GM23338 (cell line): ENCODE data around the gene WAPL. TPM values are rescaled to one million over a fixed set of nuclear protein-coding genes. Genes with fewer than 3 reads are reported as not detected.
A peak's percentile ranks its signal among the peaks of the same experiment; 100 is the strongest.

Experiments used
- ATAC-seq: fragments of 200-7000 bp; cut with Tn5 transposase; 3 replicates; pipeline ENCODE4 v1.9.1; 2020
- DNase-seq: peaks from one replicate; pipeline ENCODE4 v3.0.0-alpha.2; 2015; ENCODE audit warnings: low spot score
- H2AFZ ChIP-seq: fragments of 200-600 bp; sonication (generic); 2 replicates; pipeline ENCODE4 v1.8.0; 2016; ENCODE audit warnings: antibody characterized with exemption, mild to moderate bottlenecking, moderate library complexity
- H3F3A ChIP-seq: fragments of 200-600 bp; sonication (generic); replicated peaks from 2 replicates; pipeline ENCODE4 v1.8.0; 2017; ENCODE audit warnings: antibody characterized with exemption, mixed run types, low read depth
- H3K27ac ChIP-seq: fragments of 200-600 bp; sonication (generic); 2 replicates; pipeline ENCODE4 v1.6.1; 2016; ENCODE audit warnings: low read depth
- H3K27me3 ChIP-seq: fragments of 200-600 bp; sonication (generic); 2 replicates; pipeline ENCODE4 v1.8.0; 2016; ENCODE audit warnings: mild to moderate bottlenecking, mixed run types, moderate library complexity; ENCODE audit not compliant: insufficient read depth
- H3K36me3 ChIP-seq: fragments of 200-600 bp; sonication (generic); 2 replicates; pipeline ENCODE4 v1.8.0; 2016; ENCODE audit warnings: mild to moderate bottlenecking; ENCODE audit not compliant: insufficient read depth
- H3K4me1 ChIP-seq: fragments of 200-600 bp; sonication (generic); 2 replicates; pipeline ENCODE4 v1.8.0; 2016; ENCODE audit warnings: mild to moderate bottlenecking, moderate library complexity; ENCODE audit not compliant: insufficient read depth
- H3K4me2 ChIP-seq: fragments of 200-600 bp; sonication (generic); 2 replicates; pipeline ENCODE4 v1.7.1; 2017; ENCODE audit warnings: mixed run types
- H3K4me3 ChIP-seq: fragments of 200-600 bp; sonication (generic); 2 replicates; pipeline ENCODE4 v1.6.1; 2016; ENCODE audit warnings: mixed run types
- H3K79me2 ChIP-seq: fragments of 200-600 bp; sonication (generic); replicated peaks from 2 replicates; pipeline ENCODE4 v1.8.0; 2017; ENCODE audit warnings: mild to moderate bottlenecking; ENCODE audit not compliant: insufficient read depth
- H3K9me2 ChIP-seq: fragments of 200-600 bp; sonication (generic); 2 replicates; pipeline ENCODE4 v1.8.0; 2017; ENCODE audit not compliant: insufficient read depth
- H4K20me1 ChIP-seq: fragments of 200-600 bp; sonication (generic); replicated peaks from 2 replicates; pipeline ENCODE4 v1.8.0; 2017; ENCODE audit warnings: mild to moderate bottlenecking; ENCODE audit not compliant: insufficient read depth
- H3K27ac Mint-ChIP-seq: 2 replicates; pipeline ENCODE4 v1.8.0; 2020; ENCODE audit warnings: inconsistent platforms, mild to moderate bottlenecking, moderate library complexity, mixed read lengths
- H3K27me3 Mint-ChIP-seq: 3 replicates; pipeline ENCODE4 v1.8.0; 2022; ENCODE audit warnings: low read depth, mild to moderate bottlenecking, moderate library complexity, mixed read lengths, inconsistent platforms; ENCODE audit not compliant: insufficient read depth, poor library complexity
- H3K36me3 Mint-ChIP-seq: 3 replicates; pipeline ENCODE4 v1.8.0; 2021; ENCODE audit warnings: low read depth, mild to moderate bottlenecking, inconsistent platforms, moderate library complexity, mixed read lengths
- H3K4me1 Mint-ChIP-seq: 3 replicates; pipeline ENCODE4 v1.8.0; 2020; ENCODE audit warnings: mild to moderate bottlenecking, inconsistent platforms, mixed read lengths
- H3K4me3 Mint-ChIP-seq: 3 replicates; pipeline ENCODE4 v1.8.0; 2021; ENCODE audit warnings: moderate library complexity, mild to moderate bottlenecking, inconsistent platforms, mixed read lengths
- H3K9me3 Mint-ChIP-seq: 3 replicates; pipeline ENCODE4 v1.8.0; 2020; ENCODE audit warnings: moderate library complexity, mild to moderate bottlenecking, inconsistent platforms, mixed read lengths
- CREB1 ChIP-seq: fragments of 250-450 bp; sonication (Bioruptor Pico); IDR thresholded peaks from 2 replicates; pipeline ENCODE4 v1.5.0; 2020; ENCODE audit warnings: low read depth, mild to moderate bottlenecking, moderate library complexity
- CTCF ChIP-seq, 2 experiments: fragments of 200-600 bp in 1 of 2; sonication (generic) in 1 of 2; conservative IDR thresholded peaks; 2 replicates each; pipeline versions ENCODE4 v1.5.1 to v1.6.1; 2016 to 2017; ENCODE audit warnings: antibody characterized with exemption in 2 of 2, low read depth in 2 of 2, mild to moderate bottlenecking in 2 of 2, moderate library complexity in 1 of 2
- ETS1 ChIP-seq: IDR thresholded peaks from 2 replicates; pipeline ENCODE4 v1.6.1; 2016; ENCODE audit warnings: antibody characterized with exemption
- EZH2 ChIP-seq: fragments of 200-600 bp; sonication (generic); IDR thresholded peaks from one replicate; pipeline ENCODE4 v1.8.0; 2017; ENCODE audit warnings: antibody characterized with exemption, mild to moderate bottlenecking, low read depth; ENCODE audit not compliant: unreplicated experiment
- EZH2phosphoT487 ChIP-seq: fragments of 200-600 bp; sonication (generic); IDR thresholded peaks from one replicate; pipeline ENCODE4 v1.8.1; 2018; ENCODE audit warnings: antibody characterized with exemption; ENCODE audit not compliant: unreplicated experiment
- JUNB ChIP-seq: IDR thresholded peaks from one replicate; pipeline ENCODE4 v1.6.1; 2016; ENCODE audit warnings: antibody characterized with exemption; ENCODE audit not compliant: unreplicated experiment
- NANOG ChIP-seq: IDR thresholded peaks from 2 replicates; pipeline ENCODE4 v1.6.1; 2016; ENCODE audit warnings: antibody characterized with exemption, borderline replicate concordance
- REST ChIP-seq: IDR thresholded peaks from one replicate; pipeline ENCODE4 v1.6.1; 2018; ENCODE audit warnings: antibody characterized with exemption; ENCODE audit not compliant: unreplicated experiment
- STAT1 ChIP-seq: IDR thresholded peaks from one replicate; pipeline ENCODE4 v1.6.1; 2016; ENCODE audit warnings: antibody characterized with exemption; ENCODE audit not compliant: unreplicated experiment
- ZNF114 ChIP-seq: fragments of 250-450 bp; sonication (Bioruptor Pico); IDR thresholded peaks from 2 replicates; pipeline ENCODE4 v1.5.0; 2020; ENCODE audit warnings: mild to moderate bottlenecking, moderate library complexity
- ZNF331 ChIP-seq: fragments of 250-450 bp; sonication (Bioruptor Pico); IDR thresholded peaks from 2 replicates; pipeline ENCODE4 v1.5.0; 2020; ENCODE audit warnings: low read depth, mild to moderate bottlenecking, moderate library complexity
- polyA plus RNA-seq: library from polyadenylated mRNA; unstranded; fragments of >200 nt; fragmentation: Nextera tagmentation; extraction: Ambion mirVana; gene quantifications from 2 replicates; pipeline ENCODE4 v1.2.1, GENCODE V29; 2016
- total RNA-seq: library from RNA; depleted of rRNA; stranded (reverse); fragments of >200 nt; shearing (Covaris generic); gene quantifications from 2 replicates; pipeline ENCODE4 v1.2.3, GENCODE V29; 2014

WAPL gene
- total and polyA plus RNA-seq, 2 experiments from 2014 or later: 25.2 to 60.8 TPM

- no peak overlapping the region for H3K27ac Mint-ChIP-seq
- Histone ChIP-seq H3F3A (no peaks in the 10 kb centered on the region), H3K9me2 (no peaks in the 10 kb centered on the region), H3K4me2 (no peak overlapping the region; the same call in 1 of the 2 replicates), H2AFZ (no peak overlapping the region), H3K79me2 (no peaks in the 10 kb centered on the region), H3K4me1 (peaks cover 14% of the 10 kb centered on the region), H3K27me3 (no peaks in the 10 kb centered on the region), H4K20me1 (no peaks in the 10 kb centered on the region), H3K27ac (no peak overlapping the region), H3K36me3 (no peaks in the 10 kb centered on the region), H3K4me3 (no peak overlapping the region)
- peak; percentile 96 for ATAC-seq
- H3K36me3 Mint-ChIP-seq: no peaks in the 10 kb centered on the region
- H3K27me3 Mint-ChIP-seq: peaks cover 3% of the 10 kb centered on the region
- peak overlapping the region; percentile 7; the same call in 2 of the 3 replicates for H3K4me3 Mint-ChIP-seq
- DNase-seq: peak; percentile 80
- peaks cover 12% of the 10 kb centered on the region for H3K4me1 Mint-ChIP-seq
- H3K9me3 Mint-ChIP-seq: no peaks in the 10 kb centered on the region; the same call in 2 of the 3 replicates
- peak; percentile 30; the same call in 1 of the 2 replicates for TF ChIP-seq NANOG
- no peak for TF ChIP-seq ZNF331 (CRISPR knock-in tag)
Measured at GRCh38 chr10:86423739-86424138, 97.9 kb downstream of the WAPL start.

GRCh38 chr10:86419101-86419500, 102.5 kb downstream of the WAPL start:
- Mint-ChIP-seq H3K27me3 (no peaks in the 10 kb centered on the region), H3K9me3 (no peaks in the 10 kb centered on the region; the same call in 2 of the 3 replicates), H3K4me1 (peaks cover 18% of the 10 kb centered on the region), H3K36me3 (no peaks in the 10 kb centered on the region), H3K4me3 (no peak overlapping the region), H3K27ac (no peak overlapping the region)
- Histone ChIP-seq H3K4me2 (no peak overlapping the region), H3K4me1 (peaks cover 24% of the 10 kb centered on the region), H3K27me3 (no peaks in the 10 kb centered on the region), H3K36me3 (no peaks in the 10 kb centered on the region), H3K9me2 (no peaks in the 10 kb centered on the region), H2AFZ (no peak overlapping the region), H3F3A (no peaks in the 10 kb centered on the region), H3K79me2 (no peaks in the 10 kb centered on the region), H3K27ac (no peak overlapping the region), H4K20me1 (no peaks in the 10 kb centered on the region), H3K4me3 (no peak overlapping the region)
- ATAC-seq: no peak
- no peak for DNase-seq
- TF ChIP-seq REST (no peak), EZH2phosphoT487 (no peak), CTCF (conservative IDR thresholded peaks at IDR 0.05; ENCODE audit: low read depth in 2 of 2) (no peak), STAT1 (no peak), ZNF331 (CRISPR knock-in tag) (no peak), CREB1 (CRISPR knock-in tag) (no peak), ETS1 (no peak), ZNF114 (CRISPR knock-in tag) (no peak), NANOG (no peak), JUNB (no peak), EZH2 (no peak)
